Nephron progenitor cell (in vitro differentiated cells): ENCODE data around the gene LARGE1.

Experiments
- DNase-seq: peaks from one replicate; pipeline ENCODE4 v3.0.0; 2021
- H3K27ac Mint-ChIP-seq: 2 replicates; pipeline ENCODE4 v1.8.0; 2021; ENCODE audit warnings: mild to moderate bottlenecking, moderate library complexity, mixed read lengths
- H3K27me3 Mint-ChIP-seq: 2 replicates; pipeline ENCODE4 v1.8.0; 2021; ENCODE audit warnings: mild to moderate bottlenecking, low read depth, mixed read lengths; ENCODE audit not compliant: poor library complexity
- H3K36me3 Mint-ChIP-seq: 2 replicates; pipeline ENCODE4 v1.8.0; 2021; ENCODE audit warnings: low read depth, mixed read lengths
- H3K4me1 Mint-ChIP-seq: 2 replicates; pipeline ENCODE4 v1.8.0; 2021; ENCODE audit warnings: mixed read lengths
- H3K4me3 Mint-ChIP-seq: 2 replicates; pipeline ENCODE4 v1.8.0; 2021; ENCODE audit warnings: mild to moderate bottlenecking, moderate library complexity, mixed read lengths
- H3K9me3 Mint-ChIP-seq: 2 replicates; pipeline ENCODE4 v1.8.0; 2021; ENCODE audit warnings: mild to moderate bottlenecking, moderate library complexity, mixed read lengths
- CTCF ChIP-seq: fragments of 200-600 bp; sonication (generic); IDR thresholded peaks from 2 replicates; pipeline ENCODE4 v1.5.0; 2021; ENCODE audit warnings: antibody characterized with exemption

Gene LARGE1

GRCh38 chr22:33688903-33689302, 231.4 kb downstream of the LARGE1 start:
- H3K27ac Mint-ChIP-seq: peak overlapping the region; percentile 31
- peaks cover 18% of the 10 kb centered on the region for H3K36me3 Mint-ChIP-seq
- peaks cover 5% of the 10 kb centered on the region for H3K9me3 Mint-ChIP-seq
- DNase-seq: no peak
- H3K4me3 Mint-ChIP-seq: no peak overlapping the region
- peaks cover 5% of the 10 kb centered on the region for H3K27me3 Mint-ChIP-seq
- H3K4me1 Mint-ChIP-seq: peaks cover 21% of the 10 kb centered on the region
- no peak for TF ChIP-seq CTCF

GRCh38 chr22:33687464-33687863, 232.8 kb downstream of the LARGE1 start:
- no peak for DNase-seq
- H3K27ac Mint-ChIP-seq: no peak overlapping the region
- peaks cover 21% of the 10 kb centered on the region for H3K36me3 Mint-ChIP-seq
- TF ChIP-seq CTCF: no peak
- no peak overlapping the region for H3K4me3 Mint-ChIP-seq
- peaks cover 10% of the 10 kb centered on the region for H3K9me3 Mint-ChIP-seq
- H3K27me3 Mint-ChIP-seq: peaks cover 5% of the 10 kb centered on the region
- peaks cover 25% of the 10 kb centered on the region for H3K4me1 Mint-ChIP-seq

GRCh38 chr22:33684087-33684486, 236.2 kb downstream of the LARGE1 start:
- Mint-ChIP-seq H3K4me1 (peaks cover 24% of the 10 kb centered on the region), H3K4me3 (no peak overlapping the region), H3K27me3 (peaks cover 5% of the 10 kb centered on the region), H3K36me3 (peaks cover 21% of the 10 kb centered on the region), H3K9me3 (peaks cover 10% of the 10 kb centered on the region), H3K27ac (peak overlapping the region; percentile 52)
- DNase-seq: no peak
- TF ChIP-seq CTCF: no peak

GRCh38 chr22:33682927-33683326, 237.3 kb downstream of the LARGE1 start:
- H3K4me3 Mint-ChIP-seq: no peak overlapping the region
- peaks cover 21% of the 10 kb centered on the region for H3K36me3 Mint-ChIP-seq
- peaks cover 10% of the 10 kb centered on the region for H3K9me3 Mint-ChIP-seq
- H3K4me1 Mint-ChIP-seq: peaks cover 17% of the 10 kb centered on the region
- no peak for DNase-seq
- peaks cover 5% of the 10 kb centered on the region for H3K27me3 Mint-ChIP-seq
- no peak overlapping the region for H3K27ac Mint-ChIP-seq
- no peak for TF ChIP-seq CTCF

GRCh38 chr22:33680632-33681031, 239.6 kb downstream of the LARGE1 start:
- peaks cover 13% of the 10 kb centered on the region for H3K36me3 Mint-ChIP-seq
- no peak for TF ChIP-seq CTCF
- peaks cover 17% of the 10 kb centered on the region for H3K4me1 Mint-ChIP-seq
- peaks cover 10% of the 10 kb centered on the region for H3K9me3 Mint-ChIP-seq
- no peak overlapping the region for H3K4me3 Mint-ChIP-seq
- no peak overlapping the region for H3K27ac Mint-ChIP-seq
- no peak for DNase-seq
- H3K27me3 Mint-ChIP-seq: peaks cover 5% of the 10 kb centered on the region

GRCh38 chr22:33678523-33678922, 241.8 kb downstream of the LARGE1 start:
- H3K4me1 Mint-ChIP-seq: peaks cover 11% of the 10 kb centered on the region
- peaks cover 10% of the 10 kb centered on the region for H3K9me3 Mint-ChIP-seq
- no peak for DNase-seq

More at GRCh38 chr22:33678523-33678922, 241.8 kb downstream of the LARGE1 start:
- Mint-ChIP-seq H3K36me3 (peaks cover 4% of the 10 kb centered on the region), H3K27ac (no peak overlapping the region), H3K4me3 (no peak overlapping the region), H3K27me3 (peaks cover 3% of the 10 kb centered on the region)
- TF ChIP-seq CTCF: no peak
